Astrocyte (in vitro differentiated cells and primary cell): ENCODE data around the gene L3MBTL1.

Experiments used
- EZH2 ChIP-seq: IDR thresholded peaks from 2 replicates; pipeline ENCODE4 v1.6.1; 2012; ENCODE audit warnings: mild to moderate bottlenecking, low read length, inconsistent platforms; ENCODE audit not compliant: insufficient read depth
- TF ChIP-seq, protein P1 (sequence below): IDR thresholded peaks from 2 replicates; pipeline ENCODE4 v1.5.1; 2011; ENCODE audit warnings: low read depth, mild to moderate bottlenecking, inconsistent platforms, low read length, moderate library complexity; ENCODE audit not compliant: insufficient read depth

DNA sequence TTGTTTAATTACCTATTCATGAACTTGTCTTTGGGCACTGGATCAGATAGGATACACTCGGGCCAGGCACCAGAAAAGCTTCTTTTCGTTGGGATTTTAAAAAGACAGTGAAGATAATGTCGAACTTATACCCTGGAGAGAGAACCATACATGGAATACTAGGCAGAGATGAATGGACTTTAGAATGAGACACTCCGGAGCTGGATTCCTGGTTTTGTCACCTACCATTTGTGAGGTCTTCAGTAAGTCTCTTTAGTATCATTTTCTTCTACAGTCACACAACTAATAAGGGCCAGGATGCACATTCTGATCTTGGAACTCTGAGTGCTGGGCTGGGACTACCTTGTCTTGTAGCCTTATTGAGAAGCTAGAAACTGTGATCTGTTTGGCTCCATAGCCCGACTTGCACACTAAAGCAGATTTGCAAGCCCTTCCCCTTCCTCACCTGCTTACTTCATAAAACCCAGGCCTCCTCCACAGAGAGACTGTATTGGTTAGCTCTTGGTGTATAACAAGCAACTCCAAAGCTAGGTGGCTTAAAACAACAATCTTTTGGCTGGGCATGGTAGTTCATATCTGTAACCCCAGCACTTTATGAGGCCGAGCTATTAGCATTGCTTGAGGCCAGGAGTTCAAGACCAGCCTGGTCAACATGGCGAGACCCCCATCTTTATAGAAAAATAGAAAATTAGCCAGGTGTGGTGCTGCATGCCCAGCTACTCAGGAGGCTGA lies 75.8 kb downstream of the L3MBTL1 start:
- TF ChIP-seq, protein P1, sequence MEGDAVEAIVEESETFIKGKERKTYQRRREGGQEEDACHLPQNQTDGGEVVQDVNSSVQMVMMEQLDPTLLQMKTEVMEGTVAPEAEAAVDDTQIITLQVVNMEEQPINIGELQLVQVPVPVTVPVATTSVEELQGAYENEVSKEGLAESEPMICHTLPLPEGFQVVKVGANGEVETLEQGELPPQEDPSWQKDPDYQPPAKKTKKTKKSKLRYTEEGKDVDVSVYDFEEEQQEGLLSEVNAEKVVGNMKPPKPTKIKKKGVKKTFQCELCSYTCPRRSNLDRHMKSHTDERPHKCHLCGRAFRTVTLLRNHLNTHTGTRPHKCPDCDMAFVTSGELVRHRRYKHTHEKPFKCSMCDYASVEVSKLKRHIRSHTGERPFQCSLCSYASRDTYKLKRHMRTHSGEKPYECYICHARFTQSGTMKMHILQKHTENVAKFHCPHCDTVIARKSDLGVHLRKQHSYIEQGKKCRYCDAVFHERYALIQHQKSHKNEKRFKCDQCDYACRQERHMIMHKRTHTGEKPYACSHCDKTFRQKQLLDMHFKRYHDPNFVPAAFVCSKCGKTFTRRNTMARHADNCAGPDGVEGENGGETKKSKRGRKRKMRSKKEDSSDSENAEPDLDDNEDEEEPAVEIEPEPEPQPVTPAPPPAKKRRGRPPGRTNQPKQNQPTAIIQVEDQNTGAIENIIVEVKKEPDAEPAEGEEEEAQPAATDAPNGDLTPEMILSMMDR = no peak
- no peak for TF ChIP-seq EZH2
